SK-N-SH (cell line): ENCODE data around the gene ANXA11.

ENCODE experiments used
- GABPA ChIP-seq: IDR thresholded peaks from 2 replicates; pipeline ENCODE4 v1.4.0; 2012; ENCODE audit warnings: low read depth, mild to moderate bottlenecking
- TAF1 ChIP-seq: IDR thresholded peaks from 2 replicates; pipeline ENCODE4 v1.6.1; 2012; ENCODE audit warnings: low read depth, mild to moderate bottlenecking, low read length, moderate library complexity, borderline replicate concordance
- TF ChIP-seq, protein P1 (sequence below): fragments of 200-600 bp; sonication (generic); IDR thresholded peaks from 2 replicates; pipeline ENCODE4 v1.6.1; 2017; ENCODE audit warnings: antibody characterized with exemption, mild to moderate bottlenecking, moderate library complexity

GRCh38 chr10:80155696-80156215, 49.6 kb downstream of the ANXA11 start:
- TF ChIP-seq, protein P1, sequence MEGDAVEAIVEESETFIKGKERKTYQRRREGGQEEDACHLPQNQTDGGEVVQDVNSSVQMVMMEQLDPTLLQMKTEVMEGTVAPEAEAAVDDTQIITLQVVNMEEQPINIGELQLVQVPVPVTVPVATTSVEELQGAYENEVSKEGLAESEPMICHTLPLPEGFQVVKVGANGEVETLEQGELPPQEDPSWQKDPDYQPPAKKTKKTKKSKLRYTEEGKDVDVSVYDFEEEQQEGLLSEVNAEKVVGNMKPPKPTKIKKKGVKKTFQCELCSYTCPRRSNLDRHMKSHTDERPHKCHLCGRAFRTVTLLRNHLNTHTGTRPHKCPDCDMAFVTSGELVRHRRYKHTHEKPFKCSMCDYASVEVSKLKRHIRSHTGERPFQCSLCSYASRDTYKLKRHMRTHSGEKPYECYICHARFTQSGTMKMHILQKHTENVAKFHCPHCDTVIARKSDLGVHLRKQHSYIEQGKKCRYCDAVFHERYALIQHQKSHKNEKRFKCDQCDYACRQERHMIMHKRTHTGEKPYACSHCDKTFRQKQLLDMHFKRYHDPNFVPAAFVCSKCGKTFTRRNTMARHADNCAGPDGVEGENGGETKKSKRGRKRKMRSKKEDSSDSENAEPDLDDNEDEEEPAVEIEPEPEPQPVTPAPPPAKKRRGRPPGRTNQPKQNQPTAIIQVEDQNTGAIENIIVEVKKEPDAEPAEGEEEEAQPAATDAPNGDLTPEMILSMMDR, result no peak
- no peak for TF ChIP-seq GABPA
- no peak for TF ChIP-seq TAF1
